Measurements from ENCODE around the gene PRR5.

The PRR5 gene

DNA sequence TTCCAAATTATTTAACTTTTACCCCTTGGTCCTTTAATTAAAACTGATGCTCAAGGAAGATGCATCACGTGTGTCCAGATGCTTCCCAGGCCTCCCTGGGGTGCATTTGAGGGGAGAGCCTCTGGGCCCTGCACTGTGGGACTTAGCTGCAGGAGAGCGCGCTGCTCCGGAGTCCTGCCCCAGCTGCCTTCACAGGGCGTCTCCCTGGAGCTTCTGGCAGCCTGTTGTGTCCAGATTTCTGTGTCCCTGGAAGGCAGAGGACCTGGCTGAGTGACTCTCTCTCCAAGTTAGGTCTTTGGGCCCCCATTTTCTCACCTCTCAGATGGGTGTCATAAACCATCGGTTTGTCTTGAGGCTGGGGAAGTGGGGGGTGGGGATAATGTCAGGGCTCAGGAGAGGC, 53.4 kb downstream of the PRR5 start:
- DNase-seq (ENCODE audit: low spot score): no peak

DNA sequence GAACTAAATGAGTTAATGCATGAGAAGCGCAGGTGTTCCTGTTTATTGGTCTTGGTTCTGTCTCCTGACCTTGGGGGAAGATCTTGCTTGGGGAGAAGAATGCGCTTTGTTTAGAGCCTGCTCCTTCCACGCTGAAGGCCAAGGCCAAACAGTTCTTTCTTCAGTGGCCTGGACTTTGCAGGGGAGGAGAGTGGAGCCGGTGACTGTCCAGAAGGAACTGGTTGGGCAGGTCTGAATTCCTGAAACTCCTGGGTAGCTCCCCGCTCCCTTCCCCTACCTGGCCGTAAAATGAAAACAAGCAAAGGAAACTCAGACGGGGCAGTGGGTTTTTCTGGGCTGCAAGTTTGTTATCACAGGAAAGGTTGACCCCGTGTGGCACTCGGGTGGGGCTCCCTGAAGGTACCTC, 54.0 kb downstream of the PRR5 start:
- no peak for DNase-seq (ENCODE audit: low spot score)

DNA sequence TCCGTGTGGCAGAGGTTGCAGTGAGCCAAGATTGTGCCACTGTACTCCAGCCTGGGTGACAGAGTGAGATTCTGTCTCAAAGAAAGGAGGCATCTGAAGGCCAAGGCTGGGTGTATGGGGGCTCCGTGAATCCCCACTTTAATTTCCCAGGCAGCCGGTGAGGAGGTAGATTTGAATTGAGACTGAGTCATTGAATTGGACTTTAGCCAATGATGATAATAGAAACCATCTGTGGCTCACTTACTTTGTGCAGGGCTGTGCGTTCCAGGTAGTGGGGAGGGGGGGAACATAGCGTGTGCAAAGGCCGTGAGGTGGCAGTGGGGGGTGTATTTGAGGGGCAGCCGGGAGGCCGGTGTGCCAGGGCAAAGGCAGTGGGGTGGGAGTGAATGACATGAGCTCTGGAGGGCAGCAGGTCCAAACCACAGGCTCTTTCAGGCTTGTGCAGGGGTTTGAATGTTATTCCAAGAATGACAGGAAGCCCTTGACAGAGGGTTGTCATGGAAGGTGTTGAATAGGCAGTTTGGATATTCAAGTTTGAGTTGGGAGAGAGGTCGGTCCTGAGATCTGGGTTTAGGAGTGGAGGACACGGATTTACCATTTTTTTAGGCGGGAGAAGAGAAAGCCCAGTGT, 56.5 kb downstream of the PRR5 start:
- DNase-seq (ENCODE audit: low spot score): no peak

DNA sequence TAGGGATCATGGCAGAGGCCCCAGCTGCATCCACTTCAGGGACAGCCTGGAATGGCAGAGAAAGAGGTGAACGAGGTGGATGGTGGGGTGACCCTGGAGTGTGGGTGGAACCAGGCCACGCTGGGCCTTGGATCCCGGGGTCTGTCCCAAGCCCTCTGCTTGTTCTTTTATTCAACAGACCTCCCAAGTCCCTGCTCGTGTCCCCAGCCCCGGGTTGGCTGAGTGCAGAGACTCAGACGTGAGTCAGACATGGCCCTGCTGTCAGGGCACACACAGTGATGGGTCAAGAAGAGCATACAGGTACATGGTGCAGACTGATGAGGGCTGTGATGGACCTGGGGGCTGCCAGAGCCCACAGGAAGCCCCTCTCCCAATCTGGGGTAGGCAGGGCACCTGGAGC, 57.0 kb downstream of the PRR5 start:
- DNase-seq (ENCODE audit: low spot score): no peak

DNA sequence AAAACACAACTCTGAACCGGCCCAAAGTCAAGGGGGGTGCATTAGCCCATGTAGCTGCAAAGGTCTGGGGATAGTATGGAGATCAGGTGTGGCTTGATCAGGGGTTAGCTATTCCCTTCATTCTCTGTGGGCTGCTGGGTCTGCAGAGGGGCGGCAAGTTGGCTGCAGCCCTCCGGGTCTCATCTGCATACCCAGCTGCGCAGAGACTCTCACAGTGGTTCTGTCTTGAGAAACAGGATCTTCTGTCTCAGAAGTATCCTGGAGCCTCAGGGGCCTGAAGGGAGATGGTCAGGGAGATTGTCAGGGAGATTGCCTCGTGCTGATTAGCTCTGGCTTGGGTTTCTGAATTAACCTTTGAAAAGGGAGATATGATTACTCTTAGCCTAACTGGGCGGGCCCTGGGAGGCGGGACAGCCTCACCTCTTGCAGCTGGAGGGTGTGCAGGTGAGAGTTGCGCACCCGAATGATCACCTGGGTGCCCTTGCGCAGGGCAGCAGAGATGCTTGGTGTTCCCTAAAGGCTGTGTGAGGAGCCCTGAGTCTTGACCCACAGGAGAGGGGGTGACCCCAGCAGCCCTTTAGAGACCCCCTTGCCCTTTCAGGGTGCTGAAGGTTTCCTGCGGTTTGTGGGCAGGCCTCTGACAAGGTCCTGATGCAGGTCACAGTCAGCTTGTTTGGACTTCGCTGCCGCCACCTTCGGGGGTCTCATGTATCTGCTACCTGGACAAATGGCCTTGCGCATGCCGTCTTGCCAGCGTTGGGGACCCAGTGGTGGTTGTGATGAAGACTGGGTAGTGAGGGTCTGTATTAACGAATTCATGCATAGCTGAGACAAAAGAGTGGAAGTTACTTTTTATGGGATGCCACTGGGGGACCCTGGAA, 57.7 kb downstream of the PRR5 start:
- DNase-seq (ENCODE audit: low spot score): no peak

DNA sequence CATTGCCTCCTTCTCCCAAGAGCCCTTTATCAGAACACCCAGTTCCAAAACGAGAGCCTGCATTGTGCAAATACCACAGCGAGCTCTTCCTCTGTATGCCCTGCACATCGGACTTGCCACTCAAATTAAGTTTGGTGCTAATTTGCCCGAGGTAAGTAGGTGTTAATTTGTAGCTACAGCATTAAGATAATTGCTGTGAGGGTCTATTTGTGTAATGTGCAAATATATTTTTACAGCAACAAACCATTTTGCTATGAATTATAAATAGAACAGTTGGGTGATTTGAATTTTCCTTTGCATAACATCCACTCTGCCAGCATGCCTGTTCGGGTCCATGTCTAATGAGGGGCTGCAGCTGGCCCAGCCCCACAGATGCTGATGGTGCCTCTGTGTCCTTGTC, 58.5 kb downstream of the PRR5 start:
- no peak for DNase-seq (ENCODE audit: low spot score)

DNA sequence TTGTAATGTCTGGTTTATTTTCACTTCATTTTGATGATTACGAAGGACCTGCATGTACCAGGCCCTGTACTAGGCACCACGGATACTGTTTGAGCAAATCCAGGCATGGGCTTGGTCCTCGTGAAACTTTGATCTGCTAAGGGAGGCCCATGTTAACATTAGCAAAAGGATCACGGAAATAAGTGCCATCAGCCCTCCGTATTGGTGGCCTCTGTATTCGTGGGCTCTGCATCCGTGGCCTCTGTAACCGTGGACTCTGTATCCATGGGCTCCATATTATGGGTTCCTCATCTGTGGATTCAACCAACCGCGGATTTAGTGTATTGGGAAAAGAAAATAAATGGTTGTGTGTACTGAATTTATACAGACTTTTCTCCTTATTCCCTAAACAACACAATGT, 59.0 kb downstream of the PRR5 start:
- no peak for DNase-seq (ENCODE audit: low spot score)

DNA sequence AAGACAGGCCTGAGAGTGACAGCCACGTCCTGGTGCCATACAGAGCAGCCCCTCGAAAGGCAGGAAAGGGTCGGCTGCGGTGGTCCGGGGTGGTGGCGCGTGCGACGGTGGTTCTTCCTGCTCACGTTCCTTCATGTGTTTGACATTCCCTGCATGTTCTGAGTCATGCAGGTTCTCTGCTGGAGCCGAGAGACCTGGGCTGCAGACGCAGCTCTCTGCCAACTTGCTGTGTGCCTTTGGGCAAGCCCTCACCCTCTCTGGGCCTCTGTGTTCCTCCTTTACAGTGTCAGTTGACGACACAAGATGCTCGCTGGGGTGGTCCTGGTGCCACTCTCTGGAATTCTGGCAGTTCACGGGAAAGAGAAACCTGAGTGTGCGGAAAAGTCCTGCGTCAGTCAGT, 62.4 kb downstream of the PRR5 start:
- DNase-seq (ENCODE audit: low spot score): no peak

DNA sequence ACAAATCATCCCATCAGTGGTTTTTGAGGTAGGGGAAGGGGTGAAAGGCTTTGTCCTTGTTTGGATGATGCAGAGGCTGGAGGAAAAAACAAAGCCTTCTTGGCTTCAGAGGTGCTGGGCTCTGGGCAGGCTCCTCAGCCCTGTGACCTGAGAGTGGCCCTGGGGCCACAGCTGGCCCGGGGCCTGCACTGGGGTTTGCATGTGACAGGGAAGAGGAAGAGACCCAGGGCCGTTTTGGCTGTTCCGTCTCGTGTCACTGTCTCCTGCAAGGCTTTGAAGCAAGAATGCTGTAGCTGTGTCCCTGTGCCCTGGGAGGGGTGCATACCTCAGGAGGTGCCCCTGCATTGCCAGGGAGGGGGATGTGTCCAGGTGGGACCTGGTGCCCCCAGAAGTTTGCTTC, 63.0 kb downstream of the PRR5 start:
- DNase-seq (ENCODE audit: low spot score): no peak

DNA sequence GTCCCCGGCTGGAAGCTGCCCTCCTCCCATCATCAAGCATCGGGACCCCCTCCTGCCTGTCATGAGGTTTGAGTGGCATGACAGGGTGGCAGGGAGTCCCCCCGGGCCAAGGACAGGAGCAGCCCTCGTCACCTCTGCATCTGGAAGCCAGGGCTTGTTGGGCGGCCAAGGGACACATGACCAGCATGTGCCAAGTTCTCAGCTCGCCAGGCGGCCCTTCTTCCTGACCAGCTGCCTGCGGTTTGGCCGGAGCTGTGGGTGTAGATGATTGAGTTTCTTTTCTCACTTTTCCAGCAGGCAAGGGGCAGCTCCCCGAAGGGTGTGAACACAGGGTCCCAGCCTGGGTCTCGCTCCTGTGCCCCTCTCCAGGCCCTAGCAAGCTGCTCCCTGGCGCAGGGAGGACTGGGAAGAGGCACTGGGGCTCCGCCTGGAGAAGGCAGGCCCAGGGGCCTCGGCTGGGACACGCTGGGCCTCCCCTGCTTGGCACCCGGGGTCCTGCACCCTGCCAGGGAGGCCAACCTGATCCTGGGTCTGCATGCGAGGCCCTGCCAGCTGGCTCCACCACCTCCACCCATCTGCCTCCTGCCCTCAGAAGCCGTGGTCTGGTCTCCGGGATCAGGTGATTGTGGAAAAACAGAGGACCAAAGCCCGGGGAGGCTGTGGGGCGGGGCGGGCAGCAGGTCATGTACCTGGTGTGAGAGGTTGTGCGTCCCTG, 63.7 kb downstream of the PRR5 start:
- no peak for DNase-seq (ENCODE audit: low spot score)

DNA sequence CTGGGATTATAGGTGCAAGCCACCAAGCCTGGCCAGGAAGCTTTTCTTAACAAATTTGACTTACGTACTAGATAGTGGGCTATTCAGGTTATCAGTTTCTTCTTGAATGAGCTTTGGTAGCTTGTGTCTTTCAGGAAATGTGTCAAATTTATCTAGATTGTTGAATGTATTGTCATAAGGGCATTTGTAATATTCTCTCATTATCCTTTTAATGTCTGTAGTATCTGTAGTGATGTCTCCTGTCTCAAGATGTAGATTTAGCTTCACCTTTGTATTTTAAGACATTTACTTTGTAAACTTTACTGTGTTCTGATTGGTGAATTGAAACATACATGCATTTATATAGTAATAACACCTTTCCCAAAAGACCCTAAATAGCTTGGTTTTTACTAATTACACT, 71.1 kb downstream of the PRR5 start:
- DNase-seq (ENCODE audit: low spot score): no peak

DNA sequence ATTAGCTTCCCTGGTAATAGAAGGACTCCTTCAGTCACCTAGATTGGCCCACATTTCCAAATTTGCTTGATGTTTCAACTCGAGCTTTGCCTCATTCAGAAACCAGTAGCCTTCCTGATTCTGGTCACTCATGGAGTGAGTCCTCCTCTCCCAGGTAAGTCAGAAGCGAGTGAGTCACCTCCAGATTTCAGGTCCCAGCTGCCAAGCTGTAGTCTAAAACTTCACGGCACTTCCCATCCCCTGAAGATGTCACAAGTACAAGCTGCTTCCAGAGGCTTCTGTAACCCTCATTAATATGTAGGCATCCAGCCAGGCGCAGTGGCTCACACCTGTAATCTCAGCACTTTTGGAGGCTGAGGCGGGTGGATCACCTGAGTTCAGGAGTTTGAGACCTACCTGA, 73.9 kb downstream of the PRR5 start:
- no peak for DNase-seq (ENCODE audit: low spot score)

DNA sequence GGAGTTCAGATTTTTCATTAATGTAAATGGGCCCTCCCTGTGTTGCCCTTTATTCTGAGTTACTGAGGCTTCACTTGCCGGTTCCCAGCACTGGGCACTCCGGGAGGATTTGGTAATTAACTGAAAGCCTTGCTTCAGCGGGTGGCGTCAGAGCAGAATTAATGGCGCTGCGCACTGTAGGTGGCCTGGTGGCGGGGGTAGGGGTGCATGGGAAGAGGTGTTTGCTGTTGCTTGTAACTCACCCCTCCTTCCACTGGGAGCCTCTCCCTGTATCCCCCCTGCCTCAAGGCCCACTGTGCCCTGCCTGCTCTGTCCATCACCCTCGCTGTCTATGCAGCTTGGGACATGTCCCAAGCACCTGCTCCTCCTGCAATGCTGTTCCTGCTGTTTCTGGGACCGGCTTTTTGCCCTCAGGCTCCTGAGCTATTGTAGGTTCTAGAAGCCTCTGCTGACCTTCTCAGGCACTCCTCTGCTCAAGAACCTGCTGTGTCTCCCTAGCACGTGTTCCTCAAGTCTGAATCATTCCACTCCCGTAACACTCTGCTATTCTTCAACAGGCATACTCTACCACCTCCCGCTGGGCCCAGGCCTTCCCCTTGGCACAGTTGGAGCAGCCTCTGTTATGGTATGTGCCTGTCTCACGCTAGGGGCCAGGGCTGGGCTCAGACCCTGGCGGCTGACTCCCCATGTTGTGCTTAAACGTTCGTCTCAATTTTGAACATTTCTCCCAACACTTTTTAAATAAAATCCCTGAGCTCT, 74.8 kb downstream of the PRR5 start:
- DNase-seq (ENCODE audit: low spot score): no peak

DNA sequence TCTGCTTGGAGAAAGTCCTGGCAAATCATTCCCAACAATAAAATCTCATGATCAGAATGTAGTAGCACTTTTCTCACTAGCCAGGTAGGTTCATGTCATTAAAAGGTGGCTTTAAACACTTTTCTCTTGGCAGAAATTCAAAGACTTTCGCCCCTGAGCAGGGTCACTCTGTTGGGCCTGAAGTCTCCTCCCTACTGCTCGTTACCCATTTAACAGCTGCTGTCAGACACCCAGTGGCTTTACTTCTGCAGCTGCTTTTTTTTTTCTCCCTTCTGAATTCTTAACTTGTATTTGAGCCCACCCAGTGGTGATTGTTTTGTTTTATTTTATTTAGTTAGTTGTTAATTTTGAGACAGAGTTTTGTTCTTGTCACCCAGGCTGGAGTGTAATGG, 75.4 kb downstream of the PRR5 start:
- no peak for DNase-seq (ENCODE audit: low spot score)

DNA sequence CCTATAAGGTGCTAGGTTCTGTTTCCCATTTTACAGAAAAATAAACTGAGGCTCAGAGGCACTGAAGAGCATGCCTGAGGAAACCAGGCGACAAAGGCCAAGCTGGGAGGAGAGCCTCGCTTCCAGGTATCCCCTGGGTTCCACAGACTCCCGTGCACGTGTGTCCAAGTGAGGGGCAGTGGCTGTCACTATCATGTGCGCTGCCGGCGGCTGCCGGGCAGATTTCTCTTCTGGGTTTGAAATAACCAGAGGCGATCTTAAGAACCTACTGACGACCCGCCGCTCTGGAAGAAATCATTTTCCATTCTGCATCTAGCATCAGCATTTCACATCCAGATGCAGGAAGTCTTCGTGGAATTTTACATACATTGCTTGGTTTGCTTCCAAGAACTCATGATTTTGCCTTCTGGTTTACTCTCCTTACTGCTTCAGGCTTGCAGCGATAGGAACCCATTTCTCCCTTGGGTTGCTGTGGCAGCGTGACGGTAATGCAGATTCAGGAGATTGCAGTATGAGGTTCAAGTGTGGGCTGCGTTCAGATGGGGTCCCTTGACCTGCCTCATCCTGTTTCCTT, 79.0 kb downstream of the PRR5 start:
- DNase-seq (ENCODE audit: low spot score): no peak

DNA sequence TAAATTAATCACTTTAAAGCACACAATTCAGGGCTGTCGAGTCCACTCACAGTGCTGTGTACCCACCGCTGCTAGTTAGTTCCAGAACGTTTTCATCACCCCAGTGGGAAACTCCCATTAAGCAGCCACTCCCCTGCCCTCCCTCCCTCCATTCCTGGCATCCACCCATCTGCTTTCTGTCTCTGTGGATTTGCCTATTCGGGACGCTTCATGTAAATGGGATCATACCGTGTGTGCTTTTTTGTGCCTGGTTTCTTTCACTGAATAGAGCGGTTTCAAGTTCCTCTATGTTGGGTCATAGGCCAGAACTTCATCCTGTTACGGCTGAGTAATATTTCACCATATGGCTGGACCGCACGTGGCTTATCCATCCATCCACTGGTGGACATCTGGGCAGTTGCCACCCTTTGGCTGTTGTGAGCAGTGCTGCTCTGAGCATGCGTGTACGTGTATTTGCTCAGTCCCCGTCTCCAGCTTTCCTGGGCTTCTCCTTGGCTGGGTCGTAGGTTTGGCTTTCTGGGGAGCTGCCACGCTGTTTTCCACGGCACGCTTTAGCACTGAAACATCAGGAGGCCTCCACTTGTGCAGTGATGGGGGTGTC, 80.5 kb downstream of the PRR5 start:
- DNase-seq (ENCODE audit: low spot score): no peak

DNA sequence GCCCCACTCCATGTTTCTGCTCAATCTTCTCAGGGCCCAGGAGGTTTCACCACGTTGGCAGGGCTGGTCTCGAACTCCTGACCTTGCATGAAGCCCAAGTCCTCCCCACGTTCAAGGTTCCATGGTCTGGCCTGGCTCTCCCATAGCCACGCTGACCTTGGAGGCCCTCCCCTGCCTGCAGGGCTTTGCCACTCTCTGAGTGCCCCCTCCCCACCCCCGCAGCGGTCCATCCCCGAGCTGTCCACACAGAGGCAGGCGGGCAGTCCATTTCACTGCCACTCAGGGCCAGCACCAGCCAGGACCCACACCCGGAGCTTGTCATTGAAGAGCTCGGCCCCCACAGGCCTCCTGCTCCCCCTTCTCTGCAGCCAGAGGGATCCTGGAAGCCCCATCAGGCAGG, 81.1 kb downstream of the PRR5 start:
- DNase-seq (ENCODE audit: low spot score): no peak

DNA sequence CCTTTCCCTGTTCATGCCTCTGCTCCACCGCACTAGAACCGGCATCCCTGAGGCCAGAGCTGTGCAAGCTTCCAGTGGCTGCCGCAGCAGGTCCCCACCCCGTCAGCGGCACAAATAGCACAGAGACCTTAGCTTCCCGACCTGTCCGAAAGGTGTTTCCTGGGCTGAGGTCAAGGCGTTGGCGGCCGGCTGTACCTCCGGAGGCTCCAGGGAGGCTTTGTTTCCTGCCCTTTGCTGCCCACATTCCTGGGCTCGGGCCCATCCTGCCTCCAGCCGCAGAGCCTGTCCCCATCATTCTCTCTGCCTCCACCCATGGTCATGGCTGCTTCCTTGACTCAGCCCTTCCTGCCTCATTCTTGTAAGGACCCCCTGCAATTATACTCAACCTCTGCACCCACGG, 81.6 kb downstream of the PRR5 start:
- DNase-seq (ENCODE audit: low spot score): no peak

DNA sequence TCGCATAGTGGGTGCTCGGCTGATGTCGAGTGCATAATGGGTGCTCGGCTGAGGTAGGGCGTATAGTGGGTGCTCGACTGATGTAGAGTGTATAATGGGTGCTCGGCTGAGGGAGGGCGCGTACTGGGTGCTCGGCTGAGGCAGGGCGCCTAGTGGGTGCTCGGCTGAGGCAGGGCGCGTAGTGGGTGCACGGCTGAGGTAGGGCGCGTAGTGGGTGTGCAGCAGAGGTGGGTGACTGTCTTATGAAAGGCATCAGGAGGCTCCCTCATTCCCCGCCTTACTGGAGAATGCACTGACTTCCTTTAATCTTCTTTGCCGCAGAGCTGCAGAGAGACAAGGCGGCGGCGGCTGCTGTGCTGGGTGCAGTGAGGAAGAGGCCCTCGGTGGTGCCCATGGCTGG, 84.1 kb downstream of the PRR5 start:
- DNase-seq (ENCODE audit: low spot score): no peak

DNA sequence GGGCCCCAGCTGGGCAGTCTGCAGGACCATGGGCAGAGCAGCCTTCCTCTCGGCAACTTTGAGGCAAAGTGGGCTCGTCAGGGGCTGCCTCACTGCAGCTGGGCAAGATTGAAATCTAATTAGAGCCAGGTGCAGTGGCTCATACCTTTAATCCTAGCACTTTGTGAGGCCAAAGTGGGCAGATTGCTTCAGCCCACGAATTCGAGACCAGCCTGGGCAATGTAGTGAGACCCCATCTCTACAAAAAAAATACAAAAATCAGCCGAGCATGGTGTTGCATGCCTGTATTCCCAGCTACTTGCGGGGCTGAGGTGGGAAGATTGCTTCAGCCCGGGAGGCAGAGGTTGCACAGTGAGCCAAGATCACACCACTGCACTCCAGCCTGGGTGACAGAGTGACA, 84.6 kb downstream of the PRR5 start:
- no peak for DNase-seq (ENCODE audit: low spot score)

All from CD4-positive, alpha-beta T cell treated with Interleukin-6 at 100 ng/mL for 8 hours (primary cell).